OCI-LY3 (cell line): ENCODE results near the gene OXT.

Experiments
- CTCF ChIP-seq: fragments of 200-600, 300-600 bp; sonication (generic); IDR thresholded peaks from 2 replicates; pipeline ENCODE4 v1.5.1; 2014; ENCODE audit warnings: antibody characterized with exemption, low read length, low read depth
- EZH2phosphoT487 ChIP-seq: fragments of 200-600 bp; shearing (Covaris generic); IDR thresholded peaks from 2 replicates; pipeline ENCODE4 v1.6.1; 2018; ENCODE audit warnings: antibody characterized with exemption, mixed run types, low read depth

DNA sequence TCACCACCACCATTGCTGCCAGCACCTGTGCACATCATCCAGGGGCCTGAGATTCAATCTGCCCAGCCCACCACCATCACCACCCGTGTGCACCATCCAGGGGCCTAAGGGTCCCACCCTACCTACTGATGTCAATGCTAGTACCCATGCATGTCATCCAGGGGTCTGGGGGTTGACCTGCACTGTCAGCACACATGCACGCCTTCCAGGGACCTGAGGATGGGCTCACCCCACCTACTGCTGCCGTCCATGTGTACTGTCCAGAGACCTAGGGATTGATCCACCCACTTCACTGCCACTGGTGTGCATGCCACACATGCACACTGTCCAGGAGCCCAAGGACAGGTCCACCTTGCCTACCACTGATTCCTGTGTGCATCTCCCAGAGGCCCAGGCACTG lies 11.9 kb upstream of the OXT start:
- TF ChIP-seq EZH2phosphoT487 (no peak), CTCF (no peak)
